ENCODE measurements around the gene MED8.
A peak's percentile ranks its signal among the peaks of the same experiment; 100 is the strongest.

Gene MED8

GRCh38 chr1:43389326-43390313, at the start of gene MED8, which contains the start of gene SZT2:
MED8 (minus strand) TSS chr1:43389800; CDS start chr1:43389764, 36 bp downstream.
SZT2 (plus strand) TSS chr1:43389899; CDS start chr1:43389969, 70 bp downstream.
- DNase-seq (ENCODE audit: low read depth in 1 of 2, low spot score in 1 of 2): peak; percentile 84 to 93

GRCh38 chr1:43438953-43439581, 49.5 kb upstream of the MED8 start:
- no peak for DNase-seq (ENCODE audit: low read depth in 1 of 2, low spot score in 1 of 2)

GRCh38 chr1:43438576-43438952, 49.0 kb upstream of the MED8 start:
- DNase-seq (ENCODE audit: low read depth in 1 of 2, low spot score in 1 of 2): no peak

- no peak for DNase-seq (ENCODE audit: low read depth in 1 of 2, low spot score in 1 of 2)
Measured at GRCh38 chr1:43438006-43438405, 48.4 kb upstream of the MED8 start.

- DNase-seq (ENCODE audit: low read depth in 1 of 2, low spot score in 1 of 2): no peak
Measured at GRCh38 chr1:43437031-43437973, 47.7 kb upstream of the MED8 start.

- no peak for DNase-seq (ENCODE audit: low read depth in 1 of 2, low spot score in 1 of 2)
Measured at GRCh38 chr1:43436371-43436770, 46.8 kb upstream of the MED8 start.

GRCh38 chr1:43435146-43436145, 45.8 kb upstream of the MED8 start:
- DNase-seq (ENCODE audit: low read depth in 1 of 2, low spot score in 1 of 2): no peak

- no peak for DNase-seq (ENCODE audit: low read depth in 1 of 2, low spot score in 1 of 2)
Measured at GRCh38 chr1:43434256-43434655, 44.7 kb upstream of the MED8 start.

- no peak for DNase-seq (ENCODE audit: low read depth in 1 of 2, low spot score in 1 of 2)
Measured at GRCh38 chr1:43432907-43433306, 43.3 kb upstream of the MED8 start.

GRCh38 chr1:43432171-43432860, 42.7 kb upstream of the MED8 start:
- no peak for DNase-seq (ENCODE audit: low read depth in 1 of 2, low spot score in 1 of 2)

- no peak for DNase-seq (ENCODE audit: low read depth in 1 of 2, low spot score in 1 of 2)
Measured at GRCh38 chr1:43431676-43432075, 42.1 kb upstream of the MED8 start.

GRCh38 chr1:43430831-43431230, 41.2 kb upstream of the MED8 start:
- DNase-seq (ENCODE audit: low read depth in 1 of 2, low spot score in 1 of 2): no peak

- DNase-seq (ENCODE audit: low read depth in 1 of 2, low spot score in 1 of 2): no peak
Measured at GRCh38 chr1:43427941-43428340, 38.3 kb upstream of the MED8 start.

- DNase-seq (ENCODE audit: low read depth in 1 of 2, low spot score in 1 of 2): no peak
Measured at GRCh38 chr1:43427524-43427923, 37.9 kb upstream of the MED8 start.

GRCh38 chr1:43426221-43426620, 36.6 kb upstream of the MED8 start:
- no peak for DNase-seq (ENCODE audit: low read depth in 1 of 2, low spot score in 1 of 2)

- no peak for DNase-seq (ENCODE audit: low read depth in 1 of 2, low spot score in 1 of 2)
Measured at GRCh38 chr1:43425045-43425444, 35.4 kb upstream of the MED8 start.

- no peak for DNase-seq (ENCODE audit: low read depth in 1 of 2, low spot score in 1 of 2)
Measured at GRCh38 chr1:43423672-43424550, 34.3 kb upstream of the MED8 start.

- no peak for DNase-seq (ENCODE audit: low read depth in 1 of 2, low spot score in 1 of 2)
Measured at GRCh38 chr1:43422995-43423671, 33.5 kb upstream of the MED8 start.

Measured in activated CD4-positive, alpha-beta T cell treated with anti-CD3 and anti-CD28 coated beads, Interleukin-2, amount 50 U/mL, for 24 hours (primary cell).